WTC11 (cell line): ENCODE results near the gene NEK6. TPM values are rescaled to one million over a fixed set of nuclear protein-coding genes. Genes with fewer than 3 reads are reported as not detected.

Source experiments
- ATAC-seq: fragments of 200-7000 bp; cut with Tn5 transposase; 2 replicates; pipeline ENCODE4 v1.10.0; 2021; ENCODE audit warnings: mild to moderate bottlenecking, moderate library complexity
- CTCF ChIA-PET: fragments of 300-600 bp; sonication (Branson Sonifier 250); formaldehyde crosslinking; loops from one replicate; lab custom pipeline; 2021; ENCODE audit warnings: antibody characterized with exemption; lab: Charles Lee
- POLR2A ChIA-PET: fragments of 350-600 bp; sonication (Branson Sonifier 250); formaldehyde crosslinking; loops from one replicate; lab custom pipeline; 2021; ENCODE audit warnings: antibody characterized with exemption; lab: Charles Lee
- DNase-seq: peaks from one replicate; pipeline ENCODE4 v3.0.0; 2021; ENCODE audit warnings: low spot score
- H3K27ac Mint-ChIP-seq: 2 replicates; pipeline ENCODE4 v1.8.0; 2021; ENCODE audit warnings: mixed read lengths
- H3K27me3 Mint-ChIP-seq: 2 replicates; pipeline ENCODE4 v1.8.0; 2021; ENCODE audit warnings: low read depth, mild to moderate bottlenecking, moderate library complexity, mixed read lengths
- H3K36me3 Mint-ChIP-seq: 2 replicates; pipeline ENCODE4 v1.8.0; 2021; ENCODE audit warnings: mixed read lengths
- H3K4me1 Mint-ChIP-seq: 2 replicates; pipeline ENCODE4 v1.8.0; 2022; ENCODE audit warnings: mixed read lengths
- H3K4me3 Mint-ChIP-seq: 2 replicates; pipeline ENCODE4 v1.8.0; 2021; ENCODE audit warnings: mild to moderate bottlenecking, moderate library complexity, mixed read lengths
- H3K9me3 Mint-ChIP-seq: 2 replicates; pipeline ENCODE4 v1.8.0; 2021; ENCODE audit warnings: mixed read lengths
- CBFB ChIP-seq: sonication (generic); formaldehyde crosslinking; IDR thresholded peaks from 2 replicates; pipeline ENCODE4 v1.8.1; 2022; ENCODE audit warnings: mild to moderate bottlenecking, low read depth, missing genetic modification reagents
- CTCF ChIP-seq: fragments of 200-600 bp; IDR thresholded peaks from 2 replicates; pipeline ENCODE4 v1.8.0; 2022; ENCODE audit warnings: antibody characterized with exemption
- E2F4 ChIP-seq: sonication (generic); formaldehyde crosslinking; IDR thresholded peaks from 2 replicates; pipeline ENCODE4 v1.8.1; 2022; ENCODE audit warnings: low read depth, mild to moderate bottlenecking, moderate library complexity, missing genetic modification reagents, borderline replicate concordance
- ELF4 ChIP-seq: sonication (generic); formaldehyde crosslinking; IDR thresholded peaks from 2 replicates; pipeline ENCODE4 v1.8.1; 2022; ENCODE audit warnings: low read depth, mild to moderate bottlenecking, moderate library complexity, missing genetic modification reagents
- ERG ChIP-seq: fragments of 250-450 bp; sonication (Bioruptor Pico); IDR thresholded peaks from 2 replicates; pipeline ENCODE4 v1.8.0; 2021; ENCODE audit warnings: mild to moderate bottlenecking
- FOXJ3 ChIP-seq: sonication (generic); formaldehyde crosslinking; IDR thresholded peaks from 2 replicates; pipeline ENCODE4 v1.9.0; 2021; ENCODE audit warnings: missing genetic modification reagents, mild to moderate bottlenecking, borderline replicate concordance
- FOXK1 ChIP-seq: sonication (generic); formaldehyde crosslinking; IDR thresholded peaks from 2 replicates; pipeline ENCODE4 v1.8.0; 2022; ENCODE audit warnings: mild to moderate bottlenecking, moderate library complexity, missing genetic modification reagents
- GRHL2 ChIP-seq: fragments of 250-450 bp; sonication (Bioruptor Pico); IDR thresholded peaks from 2 replicates; pipeline ENCODE4 v1.8.0; 2022; ENCODE audit warnings: mild to moderate bottlenecking, moderate library complexity; ENCODE audit not compliant: insufficient replicate concordance, severe bottlenecking
- IRF2 ChIP-seq: sonication (generic); formaldehyde crosslinking; IDR thresholded peaks from 2 replicates; pipeline ENCODE4 v1.8.0; 2022; ENCODE audit warnings: low read depth, missing genetic modification reagents, borderline replicate concordance
- JAZF1 ChIP-seq: fragments of 250-450 bp; sonication (Bioruptor Pico); IDR thresholded peaks from 2 replicates; pipeline ENCODE4 v1.9.0; 2021; ENCODE audit warnings: moderate library complexity, mild to moderate bottlenecking, inconsistent platforms
- NFYB ChIP-seq: sonication (generic); formaldehyde crosslinking; conservative IDR thresholded peaks from 2 replicates; pipeline ENCODE4 v1.8.0; 2022; ENCODE audit warnings: low read depth, missing genetic modification reagents
- NR2C2 ChIP-seq: sonication (generic); formaldehyde crosslinking; IDR thresholded peaks from 2 replicates; pipeline ENCODE4 v1.8.0; 2022; ENCODE audit warnings: mild to moderate bottlenecking, missing genetic modification reagents
- OVOL2 ChIP-seq: fragments of 250-450 bp; sonication (Bioruptor Pico); IDR thresholded peaks from 2 replicates; pipeline ENCODE4 v1.9.0; 2021; ENCODE audit warnings: mild to moderate bottlenecking, borderline replicate concordance
- RORB ChIP-seq: fragments of 250-450 bp; sonication (Bioruptor Pico); IDR thresholded peaks from 2 replicates; pipeline ENCODE4 v1.9.0; 2021; ENCODE audit warnings: mild to moderate bottlenecking
- SP1 ChIP-seq: sonication (generic); formaldehyde crosslinking; conservative IDR thresholded peaks from 2 replicates; pipeline ENCODE4 v1.8.1; 2022; ENCODE audit warnings: missing genetic modification reagents
- ZNF121 ChIP-seq: sonication (generic); formaldehyde crosslinking; IDR thresholded peaks from 2 replicates; pipeline ENCODE4 v1.8.0; 2023; ENCODE audit warnings: missing genetic modification reagents
- ZNF232 ChIP-seq: sonication (generic); formaldehyde crosslinking; IDR thresholded peaks from 2 replicates; pipeline ENCODE4 v1.8.0; 2022; ENCODE audit warnings: mild to moderate bottlenecking, missing genetic modification reagents
- total RNA-seq: library from RNA; stranded (reverse); gene quantifications from 3 replicates; pipeline ENCODE4 v1.2.3, GENCODE V29; 2021
- TF ChIP-seq, protein P1 (sequence below): fragments of 250-450 bp; sonication (Bioruptor Pico); IDR thresholded peaks from 2 replicates; pipeline ENCODE4 v1.9.0; 2021; ENCODE audit warnings: mild to moderate bottlenecking
- TF ChIP-seq, protein P2 (sequence below): sonication (generic); formaldehyde crosslinking; IDR thresholded peaks from 2 replicates; pipeline ENCODE4 v1.8.1; 2022; ENCODE audit warnings: mild to moderate bottlenecking, missing genetic modification reagents, moderate library complexity, borderline replicate concordance
- TF ChIP-seq, protein P3 (sequence below): sonication (generic); formaldehyde crosslinking; IDR thresholded peaks from 2 replicates; pipeline ENCODE4 v1.8.1; 2023; ENCODE audit warnings: mild to moderate bottlenecking, moderate library complexity, missing genetic modification reagents
- TF ChIP-seq, protein P4 (sequence below): sonication (generic); formaldehyde crosslinking; IDR thresholded peaks from 2 replicates; pipeline ENCODE4 v1.8.1; 2023; ENCODE audit warnings: mild to moderate bottlenecking, missing genetic modification reagents

Gene NEK6
- total RNA-seq, 1 experiment from 2014 or later = 23.0 TPM

- Mint-ChIP-seq H3K4me1 (peaks cover 5% of the 10 kb centered on the region), H3K27ac (peak overlapping the region; percentile 63; the same call in 1 of the 2 replicates), H3K4me3 (no peak overlapping the region), H3K27me3 (no peaks in the 10 kb centered on the region), H3K9me3 (no peaks in the 10 kb centered on the region), H3K36me3 (no peaks in the 10 kb centered on the region)
- ChIA-PET POLR2A (no interaction called here), CTCF (no interaction called here)
- ATAC-seq = no peak
- TF ChIP-seq CBFB = no peak
- no peak for DNase-seq
These were observed 19.7 kb downstream of the NEK6 start for GRCh38 chr9:124277420-124277819.

GRCh38 chr9:124278054-124278540 is 20.3 kb downstream of the NEK6 start:
- Mint-ChIP-seq H3K4me3 (no peak overlapping the region), H3K27me3 (no peaks in the 10 kb centered on the region), H3K36me3 (no peaks in the 10 kb centered on the region), H3K9me3 (no peaks in the 10 kb centered on the region), H3K4me1 (peaks cover 5% of the 10 kb centered on the region), H3K27ac (peak overlapping the region; percentile 71)
- no peak for DNase-seq
- POLR2A ChIA-PET = no interaction called here
- TF ChIP-seq FOXK1 (CRISPR knock-in tag) (no peak), ERG (CRISPR knock-in tag) (no peak), RORB (CRISPR knock-in tag) (no peak), ELF4 (CRISPR knock-in tag) (no peak), NR2C2 (no peak), NFYB (CRISPR knock-in tag) (no peak), E2F4 (CRISPR knock-in tag) (no peak), ZNF121 (CRISPR knock-in tag) (no peak), JAZF1 (CRISPR knock-in tag) (no peak), ZNF232 (CRISPR knock-in tag) (no peak), IRF2 (CRISPR knock-in tag) (no peak), OVOL2 (no peak), GRHL2 (no peak), SP1 (no peak)
- TF ChIP-seq, protein P1, sequence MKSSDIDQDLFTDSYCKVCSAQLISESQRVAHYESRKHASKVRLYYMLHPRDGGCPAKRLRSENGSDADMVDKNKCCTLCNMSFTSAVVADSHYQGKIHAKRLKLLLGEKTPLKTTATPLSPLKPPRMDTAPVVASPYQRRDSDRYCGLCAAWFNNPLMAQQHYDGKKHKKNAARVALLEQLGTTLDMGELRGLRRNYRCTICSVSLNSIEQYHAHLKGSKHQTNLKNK = no peak
- TF ChIP-seq, protein P2, sequence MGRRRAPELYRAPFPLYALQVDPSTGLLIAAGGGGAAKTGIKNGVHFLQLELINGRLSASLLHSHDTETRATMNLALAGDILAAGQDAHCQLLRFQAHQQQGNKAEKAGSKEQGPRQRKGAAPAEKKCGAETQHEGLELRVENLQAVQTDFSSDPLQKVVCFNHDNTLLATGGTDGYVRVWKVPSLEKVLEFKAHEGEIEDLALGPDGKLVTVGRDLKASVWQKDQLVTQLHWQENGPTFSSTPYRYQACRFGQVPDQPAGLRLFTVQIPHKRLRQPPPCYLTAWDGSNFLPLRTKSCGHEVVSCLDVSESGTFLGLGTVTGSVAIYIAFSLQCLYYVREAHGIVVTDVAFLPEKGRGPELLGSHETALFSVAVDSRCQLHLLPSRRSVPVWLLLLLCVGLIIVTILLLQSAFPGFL (CRISPR knock-in tag) = no peak
- no peak for ATAC-seq
- CTCF ChIA-PET = no interaction called here

GRCh38 chr9:124279531-124280175 is 21.9 kb downstream of the NEK6 start:
- H3K27ac Mint-ChIP-seq = peak overlapping the region; percentile 41; the same call in 1 of the 2 replicates
- ATAC-seq (no peak), DNase-seq (no peak)
- H3K27me3 Mint-ChIP-seq = no peaks in the 10 kb centered on the region
- no peaks in the 10 kb centered on the region for H3K9me3 Mint-ChIP-seq
- no peak overlapping the region for H3K4me3 Mint-ChIP-seq
- H3K36me3 Mint-ChIP-seq = no peaks in the 10 kb centered on the region
- CTCF ChIA-PET = no interaction called here
- POLR2A ChIA-PET = no interaction called here
- H3K4me1 Mint-ChIP-seq = peaks cover 5% of the 10 kb centered on the region
- no peak for TF ChIP-seq CBFB
- TF ChIP-seq FOXJ3 (CRISPR knock-in tag) = no peak
- TF ChIP-seq, protein P1 = no peak
- TF ChIP-seq, protein P3, sequence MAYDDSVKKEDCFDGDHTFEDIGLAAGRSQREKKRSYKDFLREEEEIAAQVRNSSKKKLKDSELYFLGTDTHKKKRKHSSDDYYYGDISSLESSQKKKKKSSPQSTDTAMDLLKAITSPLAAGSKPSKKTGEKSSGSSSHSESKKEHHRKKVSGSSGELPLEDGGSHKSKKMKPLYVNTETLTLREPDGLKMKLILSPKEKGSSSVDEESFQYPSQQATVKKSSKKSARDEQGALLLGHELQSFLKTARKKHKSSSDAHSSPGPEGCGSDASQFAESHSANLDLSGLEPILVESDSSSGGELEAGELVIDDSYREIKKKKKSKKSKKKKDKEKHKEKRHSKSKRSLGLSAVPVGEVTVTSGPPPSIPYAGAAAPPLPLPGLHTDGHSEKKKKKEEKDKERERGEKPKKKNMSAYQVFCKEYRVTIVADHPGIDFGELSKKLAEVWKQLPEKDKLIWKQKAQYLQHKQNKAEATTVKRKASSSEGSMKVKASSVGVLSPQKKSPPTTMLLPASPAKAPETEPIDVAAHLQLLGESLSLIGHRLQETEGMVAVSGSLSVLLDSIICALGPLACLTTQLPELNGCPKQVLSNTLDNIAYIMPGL = no peak
- TF ChIP-seq, protein P4, sequence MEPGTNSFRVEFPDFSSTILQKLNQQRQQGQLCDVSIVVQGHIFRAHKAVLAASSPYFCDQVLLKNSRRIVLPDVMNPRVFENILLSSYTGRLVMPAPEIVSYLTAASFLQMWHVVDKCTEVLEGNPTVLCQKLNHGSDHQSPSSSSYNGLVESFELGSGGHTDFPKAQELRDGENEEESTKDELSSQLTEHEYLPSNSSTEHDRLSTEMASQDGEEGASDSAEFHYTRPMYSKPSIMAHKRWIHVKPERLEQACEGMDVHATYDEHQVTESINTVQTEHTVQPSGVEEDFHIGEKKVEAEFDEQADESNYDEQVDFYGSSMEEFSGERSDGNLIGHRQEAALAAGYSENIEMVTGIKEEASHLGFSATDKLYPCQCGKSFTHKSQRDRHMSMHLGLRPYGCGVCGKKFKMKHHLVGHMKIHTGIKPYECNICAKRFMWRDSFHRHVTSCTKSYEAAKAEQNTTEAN (CRISPR knock-in tag) = no peak
- no peak for TF ChIP-seq SP1
- no peak for TF ChIP-seq ELF4 (CRISPR knock-in tag)
- no peak for TF ChIP-seq CTCF
- no peak for TF ChIP-seq E2F4 (CRISPR knock-in tag)
